HG02884 (cell line): Measurements from ENCODE around the gene MAFG.

Experiments
- ATAC-seq: cut with Tn5 transposase; IDR thresholded peaks from one replicate; pipeline ENCODE4 v1.9.1; 2021; ENCODE audit warnings: mild to moderate bottlenecking, moderate library complexity; ENCODE audit not compliant: unreplicated experiment

Gene MAFG

DNA sequence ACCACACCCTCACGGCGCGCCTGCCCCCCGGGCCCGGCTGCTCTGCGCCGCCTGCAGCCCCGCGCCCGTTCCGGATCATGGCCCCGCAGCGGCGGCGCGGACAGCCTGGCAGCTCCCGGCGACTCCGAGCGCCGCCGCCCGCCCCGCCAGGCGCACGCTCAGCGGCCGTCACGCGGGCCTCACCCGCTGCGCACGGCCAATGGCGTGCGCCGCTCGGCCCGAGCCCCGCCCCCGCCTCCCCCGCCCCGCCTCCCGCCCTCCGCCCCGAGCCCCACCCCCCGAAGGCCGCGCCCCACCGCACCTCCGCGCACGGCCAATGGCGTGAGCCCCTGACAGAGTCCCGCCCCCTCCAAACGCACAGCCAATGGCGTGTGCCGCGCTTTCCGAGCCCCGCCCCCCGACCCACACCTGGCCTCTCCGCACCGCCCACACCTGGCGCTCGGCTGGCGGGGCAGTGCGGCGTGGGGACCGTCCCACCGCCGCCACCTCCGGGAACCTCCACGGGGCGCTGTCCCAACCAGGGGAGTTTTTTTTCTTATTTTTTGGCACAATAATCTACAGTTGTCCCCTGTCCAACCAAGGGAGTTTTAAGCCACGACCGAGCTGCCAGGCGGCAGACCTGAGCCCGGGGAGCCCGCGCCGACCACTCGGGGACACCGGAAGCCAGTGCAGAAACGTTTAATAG lies 16.1 kb downstream of the MAFG start, which contains the start of gene PCYT2:
Gene PCYT2 (minus strand): TSS at position 123 of the 685 bp plus-strand sequence. CDS start 44 bp downstream, at position 79.
- peak; percentile 70 for ATAC-seq

DNA sequence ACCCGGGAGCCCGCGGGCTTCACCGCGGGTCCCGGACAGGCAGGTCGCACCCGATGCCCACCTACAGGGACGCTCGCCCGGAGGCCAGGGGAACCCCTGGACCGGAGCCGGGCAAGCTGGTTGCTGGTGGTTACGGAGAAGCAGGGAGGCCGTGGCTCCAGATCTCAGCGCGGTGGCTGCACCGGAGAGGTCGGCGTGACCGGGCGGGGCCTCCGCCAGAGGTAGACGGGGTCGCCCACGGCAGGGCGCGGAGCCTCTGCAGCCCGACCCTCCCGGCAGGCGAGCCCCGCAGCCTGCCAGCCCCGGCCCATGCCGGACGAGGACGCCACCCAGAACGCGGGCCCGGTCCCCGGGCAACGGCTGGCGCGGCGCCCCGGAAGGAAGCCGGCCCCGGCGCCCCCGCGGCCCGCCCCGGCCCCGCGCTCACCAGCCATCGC lies 16.7 kb downstream of the MAFG start:
- peak; percentile 23 for ATAC-seq

DNA sequence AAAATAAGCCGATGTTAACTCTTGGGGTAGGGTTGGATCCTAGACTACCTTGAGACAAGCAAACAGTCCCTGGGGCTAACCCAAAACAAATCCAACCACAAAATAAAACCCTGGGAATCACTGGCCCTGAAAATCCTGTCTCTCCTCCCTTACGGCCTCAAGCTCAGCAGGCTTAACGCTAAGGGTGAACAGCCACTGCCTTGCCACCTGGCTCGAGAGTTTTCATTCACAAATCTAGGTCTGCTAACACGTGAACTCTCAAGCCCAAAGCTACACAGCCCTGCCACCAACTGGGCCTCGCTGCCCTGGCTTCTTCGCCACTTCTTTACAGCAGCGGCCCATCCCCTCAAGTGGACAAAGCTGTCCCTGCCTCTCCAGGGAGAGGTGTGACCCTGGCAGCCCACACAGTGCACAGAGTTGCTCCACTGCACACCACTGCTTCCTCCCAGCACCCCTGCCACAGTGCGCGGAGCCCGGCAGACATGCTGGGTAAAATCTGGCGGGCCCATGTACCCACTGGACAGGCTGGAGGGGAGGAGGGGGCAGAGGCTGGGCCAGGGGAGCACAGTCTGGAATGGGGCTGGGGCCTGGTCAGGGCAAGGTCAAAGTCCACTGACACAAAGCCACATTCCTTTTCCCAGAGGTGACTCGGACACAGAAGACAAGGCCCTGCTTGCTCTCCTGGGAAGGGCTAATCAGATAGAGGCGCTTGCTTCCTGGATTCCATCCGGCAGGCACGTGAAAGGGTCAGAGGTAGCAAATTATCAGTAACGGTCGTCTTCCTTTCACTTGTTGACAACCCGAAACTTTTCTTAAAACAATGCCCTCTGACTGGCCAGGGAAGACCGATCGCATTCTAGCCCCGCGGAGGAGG lies 17.3 kb downstream of the MAFG start:
- no peak for ATAC-seq

DNA sequence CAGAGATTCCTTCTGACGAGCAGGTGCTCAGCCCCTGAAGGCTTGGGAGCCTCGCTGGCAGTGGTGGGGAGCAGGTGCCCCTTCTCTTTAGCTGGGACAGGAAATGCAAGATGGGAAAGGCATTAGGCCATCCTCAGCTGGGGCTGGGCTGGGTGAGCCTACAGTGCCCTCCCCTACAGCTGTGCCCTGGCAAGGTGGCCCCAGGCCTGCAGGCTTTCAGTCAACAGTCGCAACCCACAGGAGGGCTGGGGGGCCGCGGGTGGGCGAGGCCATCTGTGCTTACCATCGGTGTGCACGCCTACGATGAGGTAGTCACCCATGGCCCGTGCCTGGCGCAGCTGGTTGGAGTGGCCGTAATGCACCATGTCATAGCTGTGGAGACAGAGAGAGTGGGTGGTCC lies 18.3 kb downstream of the MAFG start:
- ATAC-seq, result no peak

DNA sequence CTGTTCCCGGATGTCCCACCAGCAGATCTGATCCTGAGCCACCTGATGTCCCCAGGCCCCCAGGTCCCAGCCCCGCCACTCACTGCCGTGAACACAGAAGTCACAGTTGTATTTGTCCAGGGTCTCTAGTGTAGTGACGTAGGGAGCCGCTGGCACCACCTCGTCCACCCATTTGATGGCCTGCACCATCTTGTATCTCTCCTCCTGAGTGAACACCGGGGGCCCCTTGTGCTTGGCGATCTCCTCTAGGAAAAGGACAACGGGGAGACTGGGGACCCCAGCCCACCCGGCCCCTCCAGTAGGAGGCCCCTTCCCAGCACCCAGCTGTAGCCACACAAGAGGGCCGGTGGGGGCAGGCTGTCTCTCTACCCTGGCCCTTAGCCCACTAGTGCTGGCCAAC lies 18.7 kb downstream of the MAFG start:
- ATAC-seq, result no peak

DNA sequence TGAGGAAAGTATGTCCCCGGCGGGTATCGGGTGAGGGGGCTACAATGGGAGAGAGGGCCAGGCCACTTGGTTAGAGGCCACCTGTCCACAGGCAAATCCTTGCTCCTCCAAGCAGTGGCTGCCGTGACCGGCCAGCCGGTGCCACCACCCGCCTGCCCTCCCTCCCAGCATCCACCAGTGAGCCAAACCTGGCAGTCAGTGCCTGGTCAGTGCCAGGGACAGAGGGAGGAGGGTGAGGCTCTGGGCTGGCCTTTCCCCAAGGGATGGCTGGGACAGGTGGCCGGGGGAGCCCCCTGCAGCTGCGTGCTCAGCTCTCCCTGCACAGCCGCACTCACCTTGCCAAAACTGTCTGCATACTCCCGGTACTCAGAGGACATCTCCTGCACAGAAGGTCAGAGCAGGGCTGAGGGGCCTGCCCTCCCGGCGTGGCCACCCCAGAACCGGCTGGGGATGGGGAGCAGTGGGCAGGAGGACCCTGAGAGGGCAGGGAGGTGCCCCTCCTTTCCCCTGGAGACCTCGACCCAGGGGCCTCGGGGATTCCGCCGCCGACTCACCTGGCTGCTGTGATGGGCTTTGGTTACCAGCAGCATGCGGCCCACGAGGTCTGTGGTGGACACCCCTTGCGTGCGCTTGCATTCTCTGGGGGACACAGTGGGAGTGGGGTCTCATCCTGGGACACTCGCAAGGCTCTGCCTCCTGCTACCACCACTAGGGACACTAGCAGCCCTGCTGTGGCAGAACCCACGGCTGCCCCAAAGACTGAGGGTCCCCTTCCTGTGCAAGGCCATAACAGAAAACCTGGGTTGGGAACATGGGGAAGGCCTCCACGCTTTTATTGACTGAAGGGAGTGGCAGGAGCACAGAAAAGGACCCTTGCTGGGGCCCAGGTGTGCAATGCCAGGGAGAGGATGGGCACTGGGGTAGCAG lies 20.1 kb downstream of the MAFG start:
- no peak for ATAC-seq

DNA sequence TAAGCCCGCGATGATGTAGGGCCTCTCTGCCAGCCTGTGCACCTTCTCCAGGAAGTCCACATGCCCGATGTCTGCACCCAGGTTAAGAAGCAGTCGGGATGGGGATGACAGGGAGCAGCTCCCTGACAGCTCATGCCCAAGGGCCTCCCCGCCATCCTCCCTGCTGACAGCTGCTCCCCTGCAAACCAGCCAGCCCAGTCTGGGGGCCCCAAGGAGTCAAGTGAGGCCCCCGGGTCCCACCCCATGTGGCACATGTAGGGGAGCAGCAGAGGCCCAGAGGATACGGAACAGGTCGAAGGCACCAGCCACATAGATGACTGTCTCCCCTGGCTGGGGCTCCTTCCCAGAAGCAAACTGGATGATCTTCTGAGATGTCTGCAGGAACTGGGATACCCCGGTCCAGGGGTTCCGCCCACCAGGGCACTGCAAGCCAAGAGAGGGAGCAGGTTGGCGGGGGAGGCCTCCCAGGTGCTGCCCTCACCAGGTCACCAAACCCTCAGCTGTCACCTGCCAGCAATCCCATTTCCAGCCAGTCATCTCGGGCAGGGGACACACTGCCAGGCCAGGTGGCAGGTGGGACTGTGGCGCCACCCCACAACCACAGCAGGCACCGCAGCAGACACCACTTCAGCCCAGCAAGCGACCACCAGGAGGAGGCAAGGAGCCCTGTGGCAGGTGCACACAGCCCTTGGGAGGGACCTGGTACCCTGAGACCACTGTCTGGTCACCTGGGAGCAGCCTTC lies 20.9 kb downstream of the MAFG start:
- ATAC-seq, result no peak

DNA sequence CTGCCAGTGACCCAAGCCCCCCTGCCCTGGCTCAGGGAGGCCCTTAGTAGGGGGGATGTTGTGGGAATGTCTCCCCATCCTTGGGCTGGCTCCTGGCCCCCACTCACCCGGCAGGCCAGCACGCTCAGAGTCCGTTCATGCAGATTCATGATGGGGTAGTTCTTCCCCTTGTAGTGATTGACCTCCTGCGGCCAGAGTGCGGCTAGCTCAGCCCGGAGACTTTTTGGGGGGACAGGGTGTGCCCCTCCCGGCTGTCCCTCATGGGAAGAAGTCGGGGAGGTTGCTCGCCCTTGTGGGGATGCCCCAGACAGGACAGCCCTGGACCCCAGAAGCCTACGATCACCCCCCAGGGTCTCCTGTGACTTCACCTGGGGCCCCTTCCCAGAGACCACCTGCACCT lies 21.5 kb downstream of the MAFG start:
- no peak for ATAC-seq

DNA sequence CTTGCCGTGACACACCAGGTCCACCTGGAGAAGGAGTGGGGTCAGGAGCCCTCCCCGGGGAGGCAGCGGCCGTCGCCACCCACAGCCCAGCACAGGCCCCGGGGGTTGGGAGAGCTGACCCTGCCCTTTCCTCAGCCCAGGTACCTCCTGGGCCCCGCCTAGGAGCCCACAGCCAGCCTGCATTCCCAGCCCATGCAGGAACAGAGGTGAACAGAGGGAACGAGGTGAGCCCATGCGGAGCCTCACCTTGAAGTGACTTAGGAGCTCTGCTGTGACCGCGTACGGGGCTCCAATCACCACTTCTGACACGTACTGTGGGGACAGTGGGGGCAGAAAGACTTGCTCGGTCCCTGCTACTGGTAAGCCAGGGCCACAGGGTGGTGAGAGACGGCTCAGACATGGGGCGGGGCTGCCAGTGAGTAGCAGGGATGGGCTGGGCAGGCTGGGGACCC lies 22.1 kb downstream of the MAFG start:
- ATAC-seq, result no peak

DNA sequence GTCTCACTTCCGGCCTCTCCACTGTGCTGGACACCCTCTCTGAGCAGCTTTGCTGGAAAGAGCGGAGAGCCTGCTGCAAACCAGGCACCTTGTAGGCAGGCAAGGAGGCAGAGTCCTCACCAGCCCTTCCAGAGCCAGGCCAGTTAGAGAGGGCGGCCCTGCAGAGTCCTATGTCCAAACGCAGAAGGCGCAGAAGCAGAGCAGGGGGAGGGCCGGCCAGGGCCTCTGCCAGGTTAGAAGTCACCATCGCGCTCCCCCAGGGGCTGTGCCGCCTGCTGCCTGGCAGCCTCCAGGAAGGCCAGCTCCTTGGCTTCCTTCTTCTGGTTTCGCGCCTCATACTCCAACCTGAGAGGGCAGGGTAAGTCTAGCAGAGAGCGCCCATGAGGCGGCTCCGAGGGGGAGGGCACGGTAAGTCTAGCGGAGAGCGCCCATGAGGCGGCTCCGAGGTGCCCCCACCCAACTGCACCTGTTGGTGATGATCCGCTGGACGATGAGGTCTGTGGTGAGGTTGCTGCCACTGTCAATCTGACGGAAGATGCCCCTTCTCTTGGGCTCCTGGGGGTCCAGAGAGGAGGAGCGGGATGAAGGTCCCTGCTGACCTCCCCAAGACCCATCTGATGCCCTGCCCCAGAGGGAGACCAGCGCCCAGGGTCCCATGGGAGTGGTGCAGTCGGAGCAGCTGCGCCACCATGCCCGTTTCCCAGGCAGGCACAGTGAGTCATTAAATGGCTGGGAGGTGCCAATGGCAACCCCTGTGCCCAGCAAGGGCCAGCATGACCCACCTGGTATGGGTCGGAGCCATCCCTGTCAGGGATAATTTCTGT lies 22.7 kb downstream of the MAFG start:
- no peak for ATAC-seq

DNA sequence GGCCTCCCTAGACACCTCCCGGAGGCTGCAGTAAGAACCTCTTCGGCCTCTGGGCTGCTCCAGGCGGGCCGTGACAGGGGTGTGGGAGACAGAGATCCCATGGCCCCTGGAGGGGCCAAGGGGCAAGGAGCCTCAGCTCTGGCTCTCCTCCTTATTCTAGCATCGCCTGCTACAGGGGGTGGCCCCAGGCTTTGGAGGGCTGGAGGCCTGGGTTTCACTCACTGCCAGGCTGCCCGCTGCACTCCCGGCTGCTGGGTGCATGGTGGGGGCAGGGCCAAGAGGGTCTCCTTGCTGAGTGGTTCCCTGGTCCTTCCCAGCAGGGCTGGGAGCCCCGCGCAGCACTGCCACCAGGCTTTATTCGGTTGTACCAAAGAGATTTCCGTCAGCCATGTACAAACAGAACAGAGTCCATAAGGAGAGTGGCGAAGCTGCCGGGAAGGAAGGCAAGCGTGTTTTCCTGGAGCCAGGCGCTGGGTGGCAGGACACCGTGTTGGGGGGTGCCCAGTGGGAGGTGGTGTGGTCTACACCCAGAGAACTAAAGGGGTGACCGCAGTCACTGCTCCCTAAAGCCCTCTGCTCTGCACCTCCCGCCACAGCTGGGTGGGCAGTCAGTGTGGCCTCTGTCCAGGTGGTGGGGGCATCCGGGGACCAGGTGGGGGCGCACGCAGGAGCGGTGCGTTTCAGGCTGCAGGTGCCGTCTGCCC lies 23.5 kb downstream of the MAFG start:
- ATAC-seq, result no peak

DNA sequence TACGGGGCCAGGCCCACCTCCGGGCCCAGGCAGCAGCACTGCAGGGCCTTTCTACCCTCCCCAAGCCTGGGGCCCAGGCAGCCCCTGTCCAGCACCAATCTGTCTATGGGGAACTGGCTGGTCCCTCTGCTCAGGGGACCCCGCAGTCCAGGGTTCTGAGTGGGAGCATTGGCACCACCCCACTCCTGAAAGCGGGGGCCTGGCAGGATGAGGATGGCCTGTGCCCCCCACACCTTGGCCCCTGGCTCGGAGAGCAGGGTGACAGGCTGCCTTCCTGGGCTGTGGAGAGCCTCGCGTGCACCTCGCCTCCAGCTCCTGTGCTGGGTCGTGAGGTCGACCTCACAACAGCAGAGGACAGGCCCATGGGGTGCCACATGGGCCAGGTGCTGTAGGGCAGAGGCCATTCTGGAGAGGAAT lies 24.1 kb downstream of the MAFG start:
- ATAC-seq, result no peak

DNA sequence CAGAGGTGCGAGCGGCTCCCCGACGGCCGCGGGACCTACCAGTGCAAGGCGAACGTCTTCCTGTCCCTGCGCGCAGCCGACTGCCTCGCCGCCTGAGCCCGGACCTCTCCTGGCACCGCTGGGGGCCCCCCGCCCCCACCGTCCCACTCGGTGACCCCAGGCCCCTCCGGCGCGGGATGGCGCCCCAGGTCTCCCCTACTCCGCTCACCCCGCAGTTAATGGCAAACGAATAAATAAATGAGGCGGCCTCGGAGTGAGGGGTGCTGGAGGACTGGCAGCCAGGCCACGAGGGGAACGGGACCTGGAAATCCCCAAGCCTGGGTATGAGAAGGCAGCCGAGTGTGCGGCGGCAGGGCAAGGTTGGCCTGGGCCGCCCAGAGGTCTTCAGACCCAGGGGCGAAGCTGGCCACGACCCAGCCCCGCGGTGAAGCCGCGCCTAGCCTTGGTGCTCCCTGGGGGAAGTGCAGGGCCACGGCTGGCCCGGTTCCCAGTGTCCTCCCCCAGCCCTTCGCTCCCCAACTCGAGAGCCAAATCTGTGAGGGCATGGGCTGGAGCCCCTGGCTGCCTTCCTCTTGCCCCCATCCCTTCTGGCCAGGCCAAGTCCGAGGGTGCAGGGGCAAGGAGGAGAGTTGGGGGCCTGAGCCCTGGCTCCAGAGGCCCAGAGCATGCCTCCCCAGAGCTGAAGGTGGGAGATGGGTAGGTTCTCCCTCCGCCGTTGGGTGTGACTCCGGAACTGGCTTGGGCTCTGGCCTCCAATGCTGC lies 24.7 kb downstream of the MAFG start:
- ATAC-seq, result no peak

DNA sequence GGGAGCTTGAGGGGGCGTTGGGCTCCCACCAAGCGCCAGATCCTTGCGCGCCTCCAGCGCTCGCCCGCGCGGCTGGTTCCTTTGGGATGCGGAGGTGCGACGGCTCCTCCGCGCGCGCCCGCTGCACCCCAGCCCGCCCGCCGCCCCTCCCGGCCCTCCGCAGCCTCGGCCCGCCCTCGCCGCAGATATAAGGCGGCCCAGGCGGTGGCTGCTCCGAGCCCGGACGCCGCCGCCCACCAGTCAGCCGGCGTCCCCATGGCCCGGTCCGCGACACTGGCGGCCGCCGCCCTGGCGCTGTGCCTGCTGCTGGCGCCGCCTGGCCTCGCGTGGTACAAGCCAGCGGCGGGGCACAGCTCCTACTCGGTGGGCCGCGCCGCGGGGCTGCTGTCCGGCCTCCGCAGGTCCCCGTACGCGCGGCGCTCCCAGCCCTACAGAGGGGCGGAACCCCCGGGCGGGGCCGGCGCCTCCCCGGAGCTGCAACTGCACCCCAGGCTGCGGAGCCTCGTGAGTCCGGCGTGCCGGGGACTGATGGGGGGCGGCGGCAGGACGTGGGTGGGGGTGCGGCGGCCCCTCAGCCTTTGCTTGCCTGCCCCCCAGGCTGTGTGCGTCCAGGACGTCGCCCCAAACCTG lies 25.4 kb downstream of the MAFG start, which contains the start of gene NPB:
Gene NPB (plus strand): TSS at position 216 of the 630 bp plus-strand sequence. CDS start 40 bp downstream, at position 256.
- ATAC-seq, result no peak

DNA sequence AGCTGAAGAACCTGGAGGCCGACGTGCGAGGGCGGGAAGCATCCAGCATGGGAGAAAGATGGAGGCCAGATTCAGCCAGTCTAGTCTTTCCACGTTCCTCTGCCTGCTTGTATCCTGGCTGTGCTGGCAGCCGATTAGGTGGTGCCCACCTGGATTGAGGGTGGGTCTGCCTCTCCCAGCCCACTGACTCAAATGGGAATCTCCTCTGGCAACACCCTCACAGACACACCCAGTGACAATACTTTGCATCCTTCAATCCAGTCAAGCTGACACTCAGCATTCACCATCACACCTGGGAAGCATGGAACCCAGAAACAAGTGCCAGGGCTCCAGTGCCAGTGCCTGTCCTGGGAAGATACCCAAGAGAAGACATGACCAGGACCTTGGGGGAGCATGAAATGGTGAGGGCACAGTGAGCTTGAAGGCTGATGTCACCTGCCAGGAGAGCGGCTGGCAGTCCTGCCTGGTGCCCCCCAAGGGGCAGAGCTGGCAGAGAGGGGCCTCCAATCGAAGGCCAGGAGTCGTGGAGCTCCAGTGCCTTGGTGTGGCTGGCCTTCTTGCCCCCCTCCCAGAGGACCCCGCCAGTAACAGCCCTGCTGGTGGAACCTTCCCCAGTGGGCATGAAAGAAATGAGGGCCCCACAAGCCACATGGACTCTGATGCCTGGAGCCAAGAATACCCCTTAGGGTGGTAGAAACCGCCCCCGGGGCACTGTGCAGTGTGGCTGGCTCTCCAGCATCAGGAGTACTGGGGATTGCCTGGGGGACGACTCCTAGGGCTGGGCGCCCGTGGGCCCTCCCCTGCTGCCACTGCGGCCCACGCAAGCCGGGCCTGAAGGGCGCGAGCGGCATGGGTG lies 26.1 kb downstream of the MAFG start:
- ATAC-seq, result no peak

DNA sequence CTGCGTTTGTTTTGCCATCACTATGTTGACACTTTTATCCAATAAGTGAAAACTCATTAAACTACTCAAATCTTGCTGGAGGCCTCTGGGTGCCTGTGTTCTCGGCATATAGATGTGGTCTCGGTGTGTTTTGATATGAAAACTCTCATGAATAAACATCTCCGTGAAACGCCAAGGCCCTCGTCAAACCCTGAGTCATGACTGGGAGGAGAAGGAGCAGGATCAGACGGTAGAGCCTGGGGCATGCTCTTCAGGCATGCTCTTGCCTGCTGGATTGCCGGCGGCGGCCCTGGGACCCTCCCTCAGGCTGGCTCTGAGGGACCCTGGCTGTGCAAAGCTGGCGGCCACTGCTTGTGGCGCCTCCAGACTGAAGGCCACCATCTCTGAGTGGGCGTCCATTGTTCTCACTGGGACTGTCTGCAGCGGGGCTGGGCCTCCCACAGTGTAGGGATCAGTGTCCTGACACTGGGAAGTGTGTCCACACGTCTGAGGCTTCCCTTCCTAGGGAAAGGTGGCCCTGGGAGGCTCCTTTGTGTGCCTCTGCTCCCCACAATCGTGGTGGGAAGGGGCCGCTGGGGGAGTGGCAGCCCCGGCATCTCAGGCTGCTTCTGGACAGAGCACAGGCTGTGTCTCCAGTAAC lies 27.2 kb downstream of the MAFG start:
- ATAC-seq, result no peak
